DMS53 treated with DMSO at 0.1 percent for 48 hours (cell line): ENCODE results near the gene PRDM2.
"Not testable (repeated sequence)": the region's sequence is repeated elsewhere in the genome, so short reads cannot be mapped to it uniquely, and the experiment has no call there.

Source experiments
- DNase-seq: peaks from one replicate; lab custom pipeline; 2025; ENCODE audit not compliant: unreplicated experiment; lab: John Stamatoyannopoulos, UW

Gene PRDM2

DNA sequence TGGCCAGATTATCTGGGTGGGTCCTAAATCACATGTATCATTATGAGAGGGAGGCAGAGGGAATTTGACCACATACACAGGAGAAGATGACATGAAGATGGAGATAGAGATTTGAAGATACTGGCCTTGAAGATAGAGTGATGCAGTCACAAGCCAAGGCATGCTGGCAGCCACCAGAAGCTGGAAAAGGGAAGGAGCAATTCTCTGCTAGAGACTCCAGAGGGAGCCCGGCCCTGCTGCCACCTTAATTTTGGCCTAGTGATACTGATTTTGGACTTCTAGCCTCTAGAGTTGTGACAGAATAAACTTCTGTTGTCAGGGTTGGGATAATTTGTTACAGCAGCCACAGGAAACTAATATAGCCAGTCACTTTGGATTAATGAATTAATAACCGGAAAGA lies 2.2 kb upstream of the PRDM2 start:
- DNase-seq, result no peak

GRCh38 chr1:13699510-13699909 lies 478 bp upstream of the PRDM2 start:
- no peak for DNase-seq

DNA sequence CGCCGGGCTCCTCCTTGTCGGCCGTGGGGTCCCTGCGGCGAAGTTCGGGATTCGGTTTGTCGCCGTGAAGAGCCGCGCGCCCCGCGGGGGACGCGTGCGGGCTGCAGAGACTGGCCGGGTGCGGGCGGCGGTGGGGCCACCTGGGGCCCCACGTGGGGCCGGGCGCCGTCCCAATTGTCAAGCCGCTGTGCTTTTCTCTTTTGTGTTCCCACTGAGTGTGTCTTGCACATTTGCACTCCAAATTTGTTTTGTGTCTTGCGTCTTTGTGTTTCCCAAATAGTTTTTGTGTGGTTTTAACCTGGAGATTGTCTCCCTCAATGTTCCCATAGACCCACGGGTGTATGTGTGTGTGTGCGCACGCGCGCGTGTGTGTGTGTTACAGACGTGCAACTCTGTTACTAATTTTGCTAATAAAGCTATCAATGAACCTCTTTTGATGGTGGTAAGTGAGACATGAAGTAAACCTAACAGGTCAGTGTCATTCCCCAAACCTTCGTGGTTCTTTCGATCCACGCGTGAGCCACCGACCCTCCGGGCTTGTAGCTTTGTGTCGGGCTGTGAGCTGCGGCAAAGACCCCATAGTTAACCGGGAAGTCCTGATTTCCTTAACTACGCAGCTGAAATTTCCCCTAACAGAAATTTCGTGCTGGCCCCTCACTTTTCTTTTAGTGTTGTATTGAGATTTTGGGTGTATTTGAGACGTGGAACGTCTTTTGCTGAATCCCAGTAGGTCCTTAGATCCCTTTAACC lies 708 bp downstream of the PRDM2 start:
- no peak for DNase-seq

- no peak for DNase-seq
These were observed 1.3 kb downstream of the PRDM2 start for GRCh38 chr1:13701271-13701640.

GRCh38 chr1:13702425-13703127 lies 2.6 kb downstream of the PRDM2 start:
- no peak for DNase-seq

DNA sequence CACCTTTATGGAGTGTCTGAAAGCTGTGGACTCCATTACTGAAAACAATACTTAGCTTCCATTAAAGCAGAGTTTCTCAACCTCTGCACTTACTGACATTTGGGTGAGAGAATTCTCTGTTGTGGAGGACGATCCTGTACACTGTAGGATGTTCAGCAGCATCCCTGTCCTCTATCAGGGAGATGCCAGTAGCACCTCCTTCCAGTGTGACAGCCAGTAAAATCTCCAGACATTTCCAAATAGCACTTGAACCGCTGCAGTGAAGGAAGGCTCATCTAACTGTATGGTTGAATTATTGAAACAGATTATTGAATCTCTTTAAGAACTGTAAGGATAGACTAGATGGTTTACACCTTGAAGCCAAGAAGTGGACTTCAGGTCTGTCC lies 3.1 kb downstream of the PRDM2 start:
- DNase-seq, result no peak

- no peak for DNase-seq
These were observed 3.8 kb downstream of the PRDM2 start for GRCh38 chr1:13703558-13704490.

- no peak for DNase-seq
These were observed 6.1 kb downstream of the PRDM2 start for GRCh38 chr1:13706046-13706445.

- DNase-seq, result no peak
These were observed 7.2 kb downstream of the PRDM2 start for GRCh38 chr1:13707164-13707563.

GRCh38 chr1:13708380-13708982 lies 8.5 kb downstream of the PRDM2 start:
- DNase-seq, result no peak

DNA sequence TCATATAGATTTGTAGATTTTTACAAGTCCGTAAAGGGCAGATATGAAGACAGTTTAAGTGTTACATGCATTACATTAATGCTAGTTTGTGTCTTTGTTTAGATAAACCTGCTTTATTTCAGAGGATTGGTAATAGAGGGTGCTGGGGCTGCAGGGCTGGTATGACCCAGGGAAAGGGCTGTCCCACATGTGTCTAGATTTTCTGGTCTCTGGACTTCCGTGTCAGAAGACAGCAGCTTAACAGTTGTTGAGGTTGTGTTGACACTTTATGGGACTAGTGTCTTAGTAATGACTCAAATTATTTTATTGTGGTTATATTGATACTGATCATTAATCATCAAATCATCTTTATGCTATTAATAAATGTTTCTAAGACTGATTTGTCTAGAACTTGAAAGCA lies 10.1 kb downstream of the PRDM2 start:
- no peak for DNase-seq

DNA sequence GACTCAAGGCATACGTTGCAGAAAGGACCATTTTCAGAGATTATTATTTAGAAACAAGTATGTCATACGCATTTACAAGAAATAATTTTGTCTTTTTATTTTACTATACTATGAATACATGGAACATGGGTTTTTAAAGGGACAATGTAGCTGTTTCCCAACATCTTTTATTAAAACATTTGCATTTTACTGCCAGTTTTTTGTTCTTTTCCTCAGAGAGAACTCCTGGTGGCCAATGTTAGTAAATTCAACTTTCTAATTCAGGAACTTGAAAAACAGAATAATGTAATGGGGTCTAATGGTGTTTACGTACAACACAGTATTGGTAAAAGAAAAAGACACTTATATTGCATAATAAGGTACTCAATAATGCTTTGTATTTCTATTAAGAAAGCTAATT lies 14.9 kb downstream of the PRDM2 start:
- DNase-seq, result no peak

DNA sequence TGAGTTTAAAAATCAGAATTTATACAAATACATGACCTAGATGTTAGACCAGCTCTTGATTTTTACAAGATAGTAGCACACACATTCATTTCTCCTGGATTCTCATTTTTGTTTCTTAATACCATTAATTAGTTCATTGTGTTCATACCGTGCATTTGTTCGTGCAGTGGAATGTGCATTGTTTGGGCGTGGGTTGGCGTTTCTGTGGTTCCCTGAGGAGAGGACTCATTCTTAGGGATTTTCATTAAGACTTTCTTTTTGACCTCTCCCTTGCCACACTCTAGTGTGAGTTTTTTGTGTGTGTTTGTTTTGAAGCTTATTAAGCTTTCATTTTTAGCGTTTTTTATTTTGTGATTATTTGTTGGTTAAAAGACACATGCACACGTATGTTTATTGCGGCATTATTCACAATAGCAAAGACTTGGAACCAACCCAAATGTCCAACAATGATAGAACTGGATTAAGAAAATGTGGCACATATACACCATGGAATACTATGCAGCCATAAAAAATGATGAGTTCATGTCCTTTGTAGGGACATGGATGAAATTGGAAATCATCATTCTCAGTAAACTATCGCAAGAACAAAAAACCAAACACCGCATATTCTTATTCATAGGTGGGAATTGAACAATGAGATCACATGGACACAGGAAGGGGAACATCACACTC lies 15.8 kb downstream of the PRDM2 start:
- not testable (repeated sequence) for DNase-seq

DNA sequence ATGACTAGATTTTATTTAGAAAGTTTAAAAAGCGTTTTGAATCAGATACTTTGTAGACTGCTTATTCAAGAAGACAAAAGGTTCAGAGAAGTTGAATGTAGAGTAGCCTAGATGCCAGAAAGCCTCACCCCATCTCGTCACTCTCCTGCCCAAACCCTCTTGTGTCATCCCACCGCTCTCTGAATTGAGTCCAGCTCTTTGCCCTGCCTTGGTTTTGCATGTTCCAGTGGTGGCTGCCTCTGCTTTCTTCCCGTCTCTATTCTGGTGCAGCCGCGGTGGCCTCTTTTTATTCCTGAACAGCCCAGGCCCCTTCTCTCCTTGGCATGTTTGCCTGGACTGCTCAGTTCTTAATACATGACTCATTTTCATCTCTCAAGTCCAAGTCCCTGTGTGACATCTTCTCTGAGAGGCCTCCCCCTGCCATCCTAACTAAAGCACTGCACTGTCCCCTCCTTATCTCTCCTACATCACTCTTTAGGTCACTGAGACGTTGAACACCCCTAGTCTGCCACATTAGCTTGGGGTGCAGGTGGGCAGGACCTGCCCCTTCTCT lies 22.9 kb downstream of the PRDM2 start:
- no peak for DNase-seq

GRCh38 chr1:13723810-13724209 lies 23.8 kb downstream of the PRDM2 start:
- DNase-seq, result no peak

DNA sequence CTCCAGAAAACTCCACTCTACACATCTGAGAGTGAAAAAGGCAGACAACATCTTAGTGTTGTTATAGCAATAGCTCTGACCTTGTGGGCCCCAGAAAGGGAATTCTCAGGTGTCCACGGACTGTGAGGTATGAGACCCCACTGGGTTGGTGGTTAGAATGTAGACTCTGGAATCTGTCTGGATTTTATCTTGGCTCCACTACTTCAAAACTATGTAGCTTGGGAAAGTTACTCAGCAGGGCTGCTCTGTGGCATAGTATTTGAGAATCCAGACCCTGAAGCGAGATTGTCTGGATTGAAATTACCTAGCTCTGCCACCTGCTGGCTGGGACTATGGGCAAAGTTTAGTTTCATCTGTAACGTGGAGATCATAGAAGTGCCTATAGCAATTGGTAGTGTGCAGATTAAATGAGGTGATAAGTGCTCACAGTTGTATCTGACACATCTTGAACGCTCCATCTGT lies 25.8 kb downstream of the PRDM2 start:
- no peak for DNase-seq

- DNase-seq, result no peak
These were observed 28.2 kb downstream of the PRDM2 start for GRCh38 chr1:13728091-13728715.

DNA sequence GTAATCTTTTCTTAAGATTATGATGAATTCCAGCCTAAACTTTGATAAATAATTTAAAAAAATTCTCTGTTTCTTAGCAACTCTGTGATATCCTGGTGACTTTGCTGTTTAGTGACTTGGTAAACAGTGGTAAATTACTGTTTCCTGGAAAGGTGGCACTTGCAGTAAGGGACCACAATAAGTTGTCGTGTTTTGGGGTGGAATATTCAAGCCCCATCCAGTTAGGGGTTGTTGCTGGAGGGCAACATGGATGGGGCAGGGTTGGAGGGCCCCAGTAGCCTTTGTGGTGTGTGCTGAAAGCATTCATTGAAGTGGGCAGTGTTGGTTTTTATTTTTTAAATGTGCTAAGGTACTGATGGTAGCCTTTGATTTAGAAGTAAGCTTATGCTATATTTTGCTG lies 30.3 kb downstream of the PRDM2 start:
- no peak for DNase-seq

GRCh38 chr1:13730751-13731482 lies 30.9 kb downstream of the PRDM2 start:
- no peak for DNase-seq
